HG03558 (cell line): ENCODE measurements around the gene TIMELESS.

Source experiments
- ATAC-seq: cut with Tn5 transposase; IDR thresholded peaks from one replicate; pipeline ENCODE4 v1.9.1; 2021; ENCODE audit warnings: moderate number of reproducible peaks; ENCODE audit not compliant: unreplicated experiment; ENCODE audit errors: extremely low read depth

The TIMELESS gene

GRCh38 chr12:56366948-56367347, 82.3 kb downstream of the TIMELESS start:
- ATAC-seq, result no peak
